Measurements from ENCODE around the gene ZDHHC8.

DNA sequence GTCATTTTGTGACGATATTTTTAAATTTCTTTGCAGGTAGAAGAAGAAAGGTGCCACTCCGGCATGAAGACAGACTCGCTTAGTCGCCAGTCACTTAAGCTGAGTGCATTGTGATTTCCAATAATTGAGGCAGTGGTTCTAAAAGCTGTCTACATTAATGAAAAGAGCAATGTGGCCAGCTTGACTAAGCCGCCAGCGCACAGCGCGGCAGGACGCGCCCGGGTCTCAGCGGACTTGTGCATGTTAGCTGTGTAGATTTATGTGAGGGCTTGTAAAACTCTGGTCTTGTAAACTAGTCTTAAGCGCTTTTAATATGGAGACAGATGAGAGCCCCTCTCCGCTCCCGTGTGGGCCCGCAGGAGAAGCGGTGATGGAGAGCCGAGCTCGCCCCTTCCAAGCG is 46.0 kb upstream of the ZDHHC8 start:
- TF ChIP-seq, protein P1, sequence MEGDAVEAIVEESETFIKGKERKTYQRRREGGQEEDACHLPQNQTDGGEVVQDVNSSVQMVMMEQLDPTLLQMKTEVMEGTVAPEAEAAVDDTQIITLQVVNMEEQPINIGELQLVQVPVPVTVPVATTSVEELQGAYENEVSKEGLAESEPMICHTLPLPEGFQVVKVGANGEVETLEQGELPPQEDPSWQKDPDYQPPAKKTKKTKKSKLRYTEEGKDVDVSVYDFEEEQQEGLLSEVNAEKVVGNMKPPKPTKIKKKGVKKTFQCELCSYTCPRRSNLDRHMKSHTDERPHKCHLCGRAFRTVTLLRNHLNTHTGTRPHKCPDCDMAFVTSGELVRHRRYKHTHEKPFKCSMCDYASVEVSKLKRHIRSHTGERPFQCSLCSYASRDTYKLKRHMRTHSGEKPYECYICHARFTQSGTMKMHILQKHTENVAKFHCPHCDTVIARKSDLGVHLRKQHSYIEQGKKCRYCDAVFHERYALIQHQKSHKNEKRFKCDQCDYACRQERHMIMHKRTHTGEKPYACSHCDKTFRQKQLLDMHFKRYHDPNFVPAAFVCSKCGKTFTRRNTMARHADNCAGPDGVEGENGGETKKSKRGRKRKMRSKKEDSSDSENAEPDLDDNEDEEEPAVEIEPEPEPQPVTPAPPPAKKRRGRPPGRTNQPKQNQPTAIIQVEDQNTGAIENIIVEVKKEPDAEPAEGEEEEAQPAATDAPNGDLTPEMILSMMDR (optimal IDR thresholded peaks at IDR 0.05 in 1 of 3, IDR thresholded peaks at IDR 0.05 in 1 of 3, conservative IDR thresholded peaks at IDR 0.05 in 1 of 3; ENCODE audit: extremely low read depth in 1 of 3, insufficient read depth in 2 of 3, low read length in 3 of 3), result no peak
- TF ChIP-seq EZH2 (IDR thresholded peaks at IDR 0.05; ENCODE audit: low read length), result no peak
